ENCODE measurements around the gene SEC22C. TPM values are rescaled to one million over a fixed set of nuclear protein-coding genes. Genes with fewer than 3 reads are reported as not detected.

The SEC22C gene
- total RNA-seq, 2 donors from 2014 or later = 35.2 to 38.4 TPM

GRCh38 chr3:42605546-42606173, 23.9 kb upstream of the SEC22C start:
- no peak overlapping the region for H3K27ac ChIP-seq (ENCODE audit: low read depth, low read length)
- Mint-ChIP-seq H3K27me3 (ENCODE audit: insufficient read depth) (no peaks in the 10 kb centered on the region), H3K27ac (peak overlapping the region; percentile 42), H3K4me1 (peaks cover 13% of the 10 kb centered on the region), H3K9me3 (peaks cover 6% of the 10 kb centered on the region), H3K4me3 (no peak overlapping the region), H3K36me3 (ENCODE audit: low read depth) (peaks cover 49% of the 10 kb centered on the region)
- TF ChIP-seq CTCF (conservative IDR thresholded peaks at IDR 0.05) = no peak
- no peaks in the 10 kb centered on the region for H3K27me3 ChIP-seq (ENCODE audit: control insufficient read depth, insufficient read depth, low read length, poor library complexity, severe bottlenecking)
- WGBS, 2 experiments (ENCODE audit: insufficient coverage in 1 of 2, insufficient read length in 1 of 2) = 89 to 94% methylated on average over 4 of the region's 5 CpGs
- peaks cover 65% of the 10 kb centered on the region for H3K36me3 ChIP-seq (ENCODE audit: control insufficient read depth, insufficient read depth, low read length)
- H3K4me3 ChIP-seq (ENCODE audit: low read length) = no peak overlapping the region
- H3K4me1 ChIP-seq (ENCODE audit: control insufficient read depth, insufficient read depth, low read length) = no peaks in the 10 kb centered on the region
- H3K9ac ChIP-seq (ENCODE audit: extremely low read depth, low read length, poor library complexity, severe bottlenecking) = no peak overlapping the region
- no peaks in the 10 kb centered on the region for H3K9me3 ChIP-seq (ENCODE audit: control insufficient read depth, low read length)
- no peak for DNase-seq

- Mint-ChIP-seq H3K4me1 (peaks cover 13% of the 10 kb centered on the region), H3K4me3 (no peak overlapping the region), H3K36me3 (ENCODE audit: low read depth) (peaks cover 30% of the 10 kb centered on the region), H3K27ac (no peak overlapping the region), H3K9me3 (peaks cover 6% of the 10 kb centered on the region), H3K27me3 (ENCODE audit: insufficient read depth) (no peaks in the 10 kb centered on the region)
- Histone ChIP-seq H3K9me3 (ENCODE audit: control insufficient read depth, low read length) (no peaks in the 10 kb centered on the region), H3K4me3 (ENCODE audit: low read length) (no peak overlapping the region), H3K9ac (ENCODE audit: extremely low read depth, low read length, poor library complexity, severe bottlenecking) (no peak overlapping the region), H3K27ac (ENCODE audit: low read depth, low read length) (no peak overlapping the region), H3K4me1 (ENCODE audit: control insufficient read depth, insufficient read depth, low read length) (no peaks in the 10 kb centered on the region), H3K36me3 (ENCODE audit: control insufficient read depth, insufficient read depth, low read length) (peaks cover 42% of the 10 kb centered on the region), H3K27me3 (ENCODE audit: control insufficient read depth, insufficient read depth, low read length, poor library complexity, severe bottlenecking) (no peaks in the 10 kb centered on the region)
- 100% methylated on average over 1 of the region's 1 CpG for WGBS, 2 experiments (ENCODE audit: insufficient coverage in 1 of 2, insufficient read length in 1 of 2)
- DNase-seq = no peak
- no peak for TF ChIP-seq CTCF (conservative IDR thresholded peaks at IDR 0.05)
Observed at GRCh38 chr3:42602961-42603360, 21.2 kb upstream of the SEC22C start.

GRCh38 chr3:42601896-42602581, 20.3 kb upstream of the SEC22C start:
- Histone ChIP-seq H3K27me3 (ENCODE audit: control insufficient read depth, insufficient read depth, low read length, poor library complexity, severe bottlenecking) (no peaks in the 10 kb centered on the region), H3K27ac (ENCODE audit: low read depth, low read length) (no peak overlapping the region), H3K9ac (ENCODE audit: extremely low read depth, low read length, poor library complexity, severe bottlenecking) (peak overlapping the region; percentile 82), H3K4me1 (ENCODE audit: control insufficient read depth, insufficient read depth, low read length) (no peaks in the 10 kb centered on the region), H3K4me3 (ENCODE audit: low read length) (peak overlapping the region; percentile 99), H3K36me3 (ENCODE audit: control insufficient read depth, insufficient read depth, low read length) (peaks cover 42% of the 10 kb centered on the region), H3K9me3 (ENCODE audit: control insufficient read depth, low read length) (no peaks in the 10 kb centered on the region)
- peaks cover 13% of the 10 kb centered on the region for H3K4me1 Mint-ChIP-seq
- no peaks in the 10 kb centered on the region for H3K27me3 Mint-ChIP-seq (ENCODE audit: insufficient read depth)
- WGBS, 2 experiments (ENCODE audit: insufficient coverage in 1 of 2, insufficient read length in 1 of 2) = 72 to 76% methylated on average over 5 to 8 of the region's 9 CpGs
- peak overlapping the region; percentile 90 for H3K27ac Mint-ChIP-seq
- peak overlapping the region; percentile 76 for H3K4me3 Mint-ChIP-seq
- peaks cover 24% of the 10 kb centered on the region for H3K36me3 Mint-ChIP-seq (ENCODE audit: low read depth)
- peak; percentile 57 for TF ChIP-seq CTCF (conservative IDR thresholded peaks at IDR 0.05)
- H3K9me3 Mint-ChIP-seq = peaks cover 6% of the 10 kb centered on the region
- DNase-seq = no peak

Measured in endodermal cell (in vitro differentiated cells).